Astrocyte (in vitro differentiated cells and primary cell): ENCODE data around the gene CADM1.

Experiments
- EZH2 ChIP-seq: IDR thresholded peaks from 2 replicates; pipeline ENCODE4 v1.6.1; 2012; ENCODE audit warnings: mild to moderate bottlenecking, low read length, inconsistent platforms; ENCODE audit not compliant: insufficient read depth
- TF ChIP-seq, protein P1 (sequence below): IDR thresholded peaks from 2 replicates; pipeline ENCODE4 v1.5.1; 2011; ENCODE audit warnings: low read depth, mild to moderate bottlenecking, inconsistent platforms, low read length, moderate library complexity; ENCODE audit not compliant: insufficient read depth

DNA sequence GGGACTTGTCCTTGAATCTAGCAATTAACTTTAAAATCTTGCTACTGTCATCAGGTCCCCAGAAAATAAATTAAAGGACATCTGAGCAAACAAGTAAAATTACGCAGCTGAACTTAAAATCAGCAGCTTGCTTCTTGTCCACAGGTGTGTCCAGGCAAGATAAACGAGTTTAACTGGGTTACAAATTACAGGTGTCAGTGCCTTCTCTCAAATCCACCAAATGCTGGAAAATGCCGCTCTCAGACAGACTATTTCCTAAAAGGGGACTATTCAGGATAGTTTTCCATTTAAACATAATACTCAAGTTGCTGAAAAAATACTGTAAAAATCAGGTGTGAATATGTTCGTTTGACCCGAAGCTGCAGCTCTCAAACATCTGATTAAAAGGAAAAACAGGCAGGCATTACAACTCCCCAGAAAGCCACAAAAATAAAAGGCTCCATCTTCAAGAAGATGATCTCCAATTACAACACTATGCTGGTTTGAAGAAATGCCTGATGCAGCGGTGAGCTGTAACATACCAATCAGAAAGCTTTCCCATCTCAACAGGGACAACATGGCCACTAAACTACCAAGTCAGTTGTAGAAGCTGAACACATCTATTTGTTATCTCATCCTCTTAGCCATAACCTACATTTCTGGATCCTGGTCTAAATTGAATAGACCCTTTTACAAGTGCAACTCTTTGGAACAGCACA lies 82.1 kb downstream of the CADM1 start:
- TF ChIP-seq, protein P1, sequence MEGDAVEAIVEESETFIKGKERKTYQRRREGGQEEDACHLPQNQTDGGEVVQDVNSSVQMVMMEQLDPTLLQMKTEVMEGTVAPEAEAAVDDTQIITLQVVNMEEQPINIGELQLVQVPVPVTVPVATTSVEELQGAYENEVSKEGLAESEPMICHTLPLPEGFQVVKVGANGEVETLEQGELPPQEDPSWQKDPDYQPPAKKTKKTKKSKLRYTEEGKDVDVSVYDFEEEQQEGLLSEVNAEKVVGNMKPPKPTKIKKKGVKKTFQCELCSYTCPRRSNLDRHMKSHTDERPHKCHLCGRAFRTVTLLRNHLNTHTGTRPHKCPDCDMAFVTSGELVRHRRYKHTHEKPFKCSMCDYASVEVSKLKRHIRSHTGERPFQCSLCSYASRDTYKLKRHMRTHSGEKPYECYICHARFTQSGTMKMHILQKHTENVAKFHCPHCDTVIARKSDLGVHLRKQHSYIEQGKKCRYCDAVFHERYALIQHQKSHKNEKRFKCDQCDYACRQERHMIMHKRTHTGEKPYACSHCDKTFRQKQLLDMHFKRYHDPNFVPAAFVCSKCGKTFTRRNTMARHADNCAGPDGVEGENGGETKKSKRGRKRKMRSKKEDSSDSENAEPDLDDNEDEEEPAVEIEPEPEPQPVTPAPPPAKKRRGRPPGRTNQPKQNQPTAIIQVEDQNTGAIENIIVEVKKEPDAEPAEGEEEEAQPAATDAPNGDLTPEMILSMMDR, result no peak
- no peak for TF ChIP-seq EZH2
